RWPE1 (cell line): ENCODE measurements around the gene C1QTNF5.

Experiments used
- CTCF ChIA-PET: fragments of 350-600 bp; sonication (Branson Sonifier 250); formaldehyde crosslinking; extraction: SDS; loops from one replicate; lab custom pipeline; 2021; lab: Yijun Ruan, JAX
- POLR2A ChIA-PET: fragments of 400-600 bp; formaldehyde crosslinking; extraction: SDS; loops from one replicate; lab custom pipeline; 2020; ENCODE audit warnings: antibody characterized with exemption; ENCODE audit not compliant: low non-redundant PET; lab: Yijun Ruan, JAX
- DNase-seq: peaks from one replicate; pipeline ENCODE4 v3.0.0; 2012; ENCODE audit warnings: low spot score
- H3K27ac ChIP-seq: fragments of 450-650 bp; 2 replicates; pipeline ENCODE4 v1.5.1; 2017
- TF ChIP-seq, protein P1 (sequence below): fragments of 450-650 bp; conservative IDR thresholded peaks from 2 replicates; pipeline ENCODE4 v1.5.1; 2017; ENCODE audit warnings: low read depth, mild to moderate bottlenecking

The C1QTNF5 gene

DNA sequence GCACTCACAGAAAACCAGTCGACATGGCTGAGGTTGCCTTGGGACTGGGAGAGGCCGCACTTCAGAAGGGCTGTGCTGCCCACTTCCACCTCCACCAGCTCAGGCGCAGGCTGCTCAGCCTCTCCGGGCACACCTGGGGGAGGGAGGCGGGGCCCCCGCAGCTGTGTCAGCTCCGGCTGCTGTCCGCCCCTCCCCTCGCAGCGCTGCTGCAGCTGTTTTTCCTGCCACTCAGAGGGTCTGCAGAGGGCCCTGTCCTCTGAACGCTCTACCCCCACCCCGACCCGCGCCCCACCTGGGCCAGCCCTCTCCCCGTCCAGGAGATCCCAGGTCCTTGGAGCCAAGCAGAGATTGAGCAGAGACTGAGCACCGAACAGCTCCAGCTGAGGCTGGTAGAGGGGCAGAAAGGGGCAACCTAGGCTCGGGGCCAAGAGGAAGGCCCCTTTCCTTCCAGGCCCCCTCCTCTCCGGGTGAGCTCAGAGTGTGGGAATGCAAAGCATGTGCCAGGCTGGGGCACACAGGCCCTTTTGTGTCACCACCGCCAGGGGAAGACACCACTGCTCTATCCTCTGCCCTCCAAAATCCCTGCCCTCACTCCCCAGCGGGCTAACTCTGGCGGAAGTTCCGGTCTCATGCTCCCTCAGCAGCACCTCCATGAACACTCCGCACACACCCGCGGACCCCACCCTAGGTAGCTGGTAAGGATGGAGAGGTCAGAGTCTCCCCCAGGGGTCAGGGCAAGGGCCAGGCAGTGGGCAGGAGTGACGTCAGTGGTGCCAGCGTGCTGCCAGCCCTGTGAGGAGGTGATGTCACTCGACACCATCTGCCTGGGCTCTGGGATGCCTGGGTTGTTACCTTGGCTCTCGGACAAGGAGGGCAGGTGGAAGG, 25.3 kb downstream of the C1QTNF5 start:
- TF ChIP-seq, protein P1, sequence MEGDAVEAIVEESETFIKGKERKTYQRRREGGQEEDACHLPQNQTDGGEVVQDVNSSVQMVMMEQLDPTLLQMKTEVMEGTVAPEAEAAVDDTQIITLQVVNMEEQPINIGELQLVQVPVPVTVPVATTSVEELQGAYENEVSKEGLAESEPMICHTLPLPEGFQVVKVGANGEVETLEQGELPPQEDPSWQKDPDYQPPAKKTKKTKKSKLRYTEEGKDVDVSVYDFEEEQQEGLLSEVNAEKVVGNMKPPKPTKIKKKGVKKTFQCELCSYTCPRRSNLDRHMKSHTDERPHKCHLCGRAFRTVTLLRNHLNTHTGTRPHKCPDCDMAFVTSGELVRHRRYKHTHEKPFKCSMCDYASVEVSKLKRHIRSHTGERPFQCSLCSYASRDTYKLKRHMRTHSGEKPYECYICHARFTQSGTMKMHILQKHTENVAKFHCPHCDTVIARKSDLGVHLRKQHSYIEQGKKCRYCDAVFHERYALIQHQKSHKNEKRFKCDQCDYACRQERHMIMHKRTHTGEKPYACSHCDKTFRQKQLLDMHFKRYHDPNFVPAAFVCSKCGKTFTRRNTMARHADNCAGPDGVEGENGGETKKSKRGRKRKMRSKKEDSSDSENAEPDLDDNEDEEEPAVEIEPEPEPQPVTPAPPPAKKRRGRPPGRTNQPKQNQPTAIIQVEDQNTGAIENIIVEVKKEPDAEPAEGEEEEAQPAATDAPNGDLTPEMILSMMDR: no peak
- ChIA-PET CTCF (interaction anchor here (0.6 to 1.4 kb wide), 6 partner anchors 8 to 155 kb away, joined by 3 to 6 read pairs (median 3); no protein-coding TSS in a partner anchor), POLR2A (no interaction called here)
- no peak for DNase-seq
- peak overlapping the region; percentile 91 for H3K27ac ChIP-seq

DNA sequence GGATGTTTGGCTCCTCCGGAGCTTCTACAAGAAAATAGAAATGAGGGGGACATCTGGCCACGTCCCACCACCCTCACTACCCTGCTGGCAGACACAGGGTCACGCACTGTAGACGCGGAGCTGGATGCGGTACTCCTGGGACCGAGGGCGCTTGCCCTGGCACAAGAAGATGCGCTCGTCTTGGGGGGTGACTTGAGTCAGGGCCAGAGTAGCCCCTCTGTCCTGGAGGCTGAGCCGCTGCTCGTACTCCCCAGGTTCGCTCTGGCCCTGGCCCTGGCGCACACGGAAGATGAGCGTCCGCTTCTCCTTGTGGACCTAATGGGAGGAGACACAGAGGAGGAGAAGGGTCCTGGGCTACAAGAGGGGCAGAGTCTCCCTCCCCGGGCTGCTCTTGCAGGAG, 26.0 kb downstream of the C1QTNF5 start:
- TF ChIP-seq, protein P1: no peak
- POLR2A ChIA-PET: no interaction called here
- CTCF ChIA-PET: interaction anchor here (0.6 to 1.4 kb wide), 5 partner anchors 9 to 118 kb away, joined by 3 to 6 read pairs (median 3); no protein-coding TSS in a partner anchor
- DNase-seq: no peak
- peak overlapping the region; percentile 91 for H3K27ac ChIP-seq

DNA sequence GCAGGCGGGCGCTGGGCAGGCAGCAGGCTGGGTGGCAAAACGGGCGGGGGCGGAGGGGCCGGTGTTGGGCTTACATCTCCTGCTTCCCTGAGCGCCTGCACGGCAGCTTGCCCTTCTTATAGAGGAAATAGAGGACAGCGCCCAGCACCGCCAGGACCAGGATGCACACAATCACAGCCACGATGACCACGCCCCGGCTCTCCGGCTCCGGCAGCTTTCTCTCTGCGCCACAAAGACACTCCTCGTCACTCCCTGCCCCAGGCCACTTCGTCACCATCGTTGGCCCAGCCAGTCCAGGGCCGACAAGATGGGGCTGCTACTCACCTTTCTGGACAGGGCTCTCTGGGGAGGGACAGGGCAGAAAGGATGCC, 30.0 kb downstream of the C1QTNF5 start:
- no peak for DNase-seq
- CTCF ChIA-PET: no interaction called here
- TF ChIP-seq, protein P1: no peak
- H3K27ac ChIP-seq: peak overlapping the region; percentile 26
- POLR2A ChIA-PET: no interaction called here

DNA sequence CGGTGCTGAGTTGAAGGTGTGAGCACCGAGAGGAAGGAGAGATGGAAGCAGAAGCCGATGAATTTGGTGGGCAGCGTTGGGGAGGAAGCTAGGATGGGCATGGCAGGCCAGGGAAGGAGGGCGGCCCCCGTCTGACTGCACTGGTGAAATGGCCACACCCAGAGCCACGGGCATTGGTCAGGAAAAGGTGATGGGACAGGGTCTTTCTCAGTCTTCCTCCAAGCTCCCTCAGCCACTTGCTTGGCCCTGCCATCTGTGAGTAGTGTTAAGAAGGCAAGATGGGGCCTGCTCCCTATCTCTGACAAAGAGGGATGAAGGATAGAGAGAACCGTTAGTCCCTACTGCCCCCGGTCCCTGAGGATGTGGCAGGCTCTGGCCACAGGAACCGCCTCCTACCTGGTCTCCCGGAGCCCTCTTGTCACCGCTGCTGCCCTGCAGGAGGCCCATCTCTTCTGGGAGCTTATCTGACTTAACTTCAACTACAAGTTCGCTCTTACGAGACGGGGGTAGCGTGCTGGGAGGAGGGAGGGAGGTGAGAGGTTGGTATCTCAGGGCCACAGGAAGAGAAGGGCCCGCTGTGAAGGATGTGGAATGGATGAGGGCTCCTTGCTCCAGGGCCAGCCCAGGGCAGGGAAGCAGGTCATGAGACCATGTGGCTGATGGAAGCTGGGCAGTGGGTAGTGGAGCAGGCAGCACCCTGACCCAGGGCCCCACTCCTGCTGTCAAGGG, 30.6 kb downstream of the C1QTNF5 start:
- no peak for DNase-seq
- peak overlapping the region; percentile 26 for H3K27ac ChIP-seq
- ChIA-PET CTCF (interaction anchor here (0.6 to 4.2 kb wide), 2 partner anchors 12 to 140 kb away, joined by 5 to 28 read pairs; no protein-coding TSS in a partner anchor), POLR2A (no interaction called here)
- TF ChIP-seq, protein P1: no peak

DNA sequence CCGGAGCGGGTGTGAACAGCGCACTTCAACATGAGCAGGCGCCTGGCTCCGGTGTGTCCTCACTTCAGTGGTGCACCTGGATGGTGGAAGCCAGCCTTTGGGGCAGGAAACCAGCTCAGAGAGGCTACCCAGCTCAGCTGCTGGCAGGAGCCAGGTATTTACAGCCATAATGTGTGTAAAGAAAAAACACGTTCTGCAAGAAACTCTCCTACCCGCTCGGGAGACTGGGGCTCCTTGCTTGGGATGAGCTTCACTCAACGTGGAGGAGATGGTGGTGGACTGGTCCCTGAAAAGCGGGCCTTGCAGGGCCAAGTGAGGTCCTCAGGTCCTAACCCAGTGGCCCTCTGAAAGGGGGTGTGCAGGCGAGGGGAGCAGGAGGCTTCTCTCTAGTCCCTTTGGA, 31.3 kb downstream of the C1QTNF5 start:
- ChIA-PET CTCF (interaction anchor here (0.6 to 4.2 kb wide), 2 partner anchors 13 to 139 kb away, joined by 5 to 28 read pairs; no protein-coding TSS in a partner anchor), POLR2A (no interaction called here)
- no peak for DNase-seq
- TF ChIP-seq, protein P1: no peak
- H3K27ac ChIP-seq: peak overlapping the region; percentile 26

DNA sequence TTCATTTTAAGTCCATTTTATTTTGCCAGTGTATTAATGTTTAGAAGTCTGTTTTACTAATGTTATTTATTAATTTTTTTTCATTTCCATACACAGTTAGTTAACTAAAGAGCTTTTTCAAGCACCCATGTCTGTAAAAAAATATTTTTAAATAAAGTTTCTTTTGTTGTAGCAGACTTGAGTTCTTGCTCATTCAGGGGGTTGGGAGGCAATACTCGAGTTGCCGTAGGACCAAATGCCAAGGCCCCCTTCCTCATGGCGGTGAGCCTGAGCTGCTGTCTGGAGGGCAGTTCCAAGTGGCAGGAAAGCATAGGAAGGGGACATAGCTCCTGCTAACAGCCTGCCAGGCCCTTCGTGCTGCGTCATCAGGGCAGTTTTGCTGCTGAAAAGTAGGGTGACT, 32.7 kb downstream of the C1QTNF5 start:
- TF ChIP-seq, protein P1: no peak
- CTCF ChIA-PET: interaction anchor here (0.9 to 4.2 kb wide), 3 partner anchors 15 to 103 kb away, joined by 3 to 28 read pairs (median 3); no protein-coding TSS in a partner anchor
- no peak overlapping the region for H3K27ac ChIP-seq
- no peak for DNase-seq
- POLR2A ChIA-PET: interaction anchor here (0.5 kb wide), 1 partner anchor 897 kb away, joined by 6 read pairs; no protein-coding TSS in a partner anchor
